HL-60 (cell line): Measurements from ENCODE around the gene SLC45A1.

ENCODE experiments used
- DNase-seq, 2 experiments: peaks; one replicate each; pipeline ENCODE4 v3.0.0-alpha.2; 2010 to 2020; ENCODE audit warnings: low read depth in 1 of 2, low spot score in 1 of 2
- H3K27ac ChIP-seq: fragments of 250-450 bp; sonication (Bioruptor Pico); replicated peaks from 2 replicates; pipeline ENCODE4 v1.5.1; 2020; ENCODE audit warnings: mild to moderate bottlenecking, moderate library complexity
- H3K27me3 ChIP-seq: fragments of 250-450 bp; sonication (Bioruptor Pico); 2 replicates; pipeline ENCODE4 v1.5.1; 2021; ENCODE audit warnings: mild to moderate bottlenecking, moderate library complexity; ENCODE audit not compliant: insufficient read depth, poor library complexity, severe bottlenecking
- H3K4me3 ChIP-seq: replicated peaks from 2 replicates; pipeline ENCODE4 v1.5.1; 2011; ENCODE audit warnings: mild to moderate bottlenecking, control low read depth, low read length; ENCODE audit not compliant: insufficient read depth
- GABPA ChIP-seq: IDR thresholded peaks from 2 replicates; pipeline ENCODE4 v1.6.1; 2012; ENCODE audit warnings: low read depth
- POLR2AphosphoS5 ChIP-seq: IDR thresholded peaks from 2 replicates; pipeline ENCODE4 v1.6.1; 2012; ENCODE audit warnings: low read depth
- SPI1 ChIP-seq: IDR thresholded peaks from 2 replicates; pipeline ENCODE4 v1.6.1; 2012; ENCODE audit warnings: low read depth, mild to moderate bottlenecking, borderline replicate concordance
- TF ChIP-seq, protein P1 (sequence below): IDR thresholded peaks from 2 replicates; pipeline ENCODE4 v1.6.1; 2012; ENCODE audit warnings: low read depth; ENCODE audit not compliant: insufficient replicate concordance
- TF ChIP-seq, protein P2 (sequence below): IDR thresholded peaks from one replicate; pipeline ENCODE4 v1.5.1; 2011; ENCODE audit warnings: low read length, control low read depth, inconsistent platforms; ENCODE audit not compliant: insufficient read depth

SLC45A1 gene

DNA sequence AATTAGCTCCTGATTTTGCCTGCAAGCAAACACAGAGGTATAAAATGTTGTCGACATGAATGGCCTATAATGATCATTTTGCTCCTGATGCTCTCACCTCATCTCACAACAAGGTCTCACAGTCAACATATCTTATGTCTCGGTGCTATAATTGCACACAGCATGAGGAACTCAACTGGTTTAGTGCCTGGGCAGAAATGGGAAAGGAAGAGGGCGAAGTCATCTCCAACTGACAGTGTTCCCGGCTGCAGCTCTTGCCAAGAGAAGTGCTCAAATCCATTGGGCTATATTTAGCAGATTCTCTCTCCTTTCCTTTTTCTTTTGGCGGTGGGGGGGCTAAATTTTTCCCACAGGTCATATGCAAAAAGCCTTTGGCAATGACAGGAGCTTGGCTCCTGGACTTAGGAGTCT is 53.0 kb downstream of the SLC45A1 start:
- TF ChIP-seq, protein P1, sequence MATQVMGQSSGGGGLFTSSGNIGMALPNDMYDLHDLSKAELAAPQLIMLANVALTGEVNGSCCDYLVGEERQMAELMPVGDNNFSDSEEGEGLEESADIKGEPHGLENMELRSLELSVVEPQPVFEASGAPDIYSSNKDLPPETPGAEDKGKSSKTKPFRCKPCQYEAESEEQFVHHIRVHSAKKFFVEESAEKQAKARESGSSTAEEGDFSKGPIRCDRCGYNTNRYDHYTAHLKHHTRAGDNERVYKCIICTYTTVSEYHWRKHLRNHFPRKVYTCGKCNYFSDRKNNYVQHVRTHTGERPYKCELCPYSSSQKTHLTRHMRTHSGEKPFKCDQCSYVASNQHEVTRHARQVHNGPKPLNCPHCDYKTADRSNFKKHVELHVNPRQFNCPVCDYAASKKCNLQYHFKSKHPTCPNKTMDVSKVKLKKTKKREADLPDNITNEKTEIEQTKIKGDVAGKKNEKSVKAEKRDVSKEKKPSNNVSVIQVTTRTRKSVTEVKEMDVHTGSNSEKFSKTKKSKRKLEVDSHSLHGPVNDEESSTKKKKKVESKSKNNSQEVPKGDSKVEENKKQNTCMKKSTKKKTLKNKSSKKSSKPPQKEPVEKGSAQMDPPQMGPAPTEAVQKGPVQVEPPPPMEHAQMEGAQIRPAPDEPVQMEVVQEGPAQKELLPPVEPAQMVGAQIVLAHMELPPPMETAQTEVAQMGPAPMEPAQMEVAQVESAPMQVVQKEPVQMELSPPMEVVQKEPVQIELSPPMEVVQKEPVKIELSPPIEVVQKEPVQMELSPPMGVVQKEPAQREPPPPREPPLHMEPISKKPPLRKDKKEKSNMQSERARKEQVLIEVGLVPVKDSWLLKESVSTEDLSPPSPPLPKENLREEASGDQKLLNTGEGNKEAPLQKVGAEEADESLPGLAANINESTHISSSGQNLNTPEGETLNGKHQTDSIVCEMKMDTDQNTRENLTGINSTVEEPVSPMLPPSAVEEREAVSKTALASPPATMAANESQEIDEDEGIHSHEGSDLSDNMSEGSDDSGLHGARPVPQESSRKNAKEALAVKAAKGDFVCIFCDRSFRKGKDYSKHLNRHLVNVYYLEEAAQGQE: no peak
- TF ChIP-seq SPI1: no peak
- TF ChIP-seq GABPA: no peak
- TF ChIP-seq, protein P2, sequence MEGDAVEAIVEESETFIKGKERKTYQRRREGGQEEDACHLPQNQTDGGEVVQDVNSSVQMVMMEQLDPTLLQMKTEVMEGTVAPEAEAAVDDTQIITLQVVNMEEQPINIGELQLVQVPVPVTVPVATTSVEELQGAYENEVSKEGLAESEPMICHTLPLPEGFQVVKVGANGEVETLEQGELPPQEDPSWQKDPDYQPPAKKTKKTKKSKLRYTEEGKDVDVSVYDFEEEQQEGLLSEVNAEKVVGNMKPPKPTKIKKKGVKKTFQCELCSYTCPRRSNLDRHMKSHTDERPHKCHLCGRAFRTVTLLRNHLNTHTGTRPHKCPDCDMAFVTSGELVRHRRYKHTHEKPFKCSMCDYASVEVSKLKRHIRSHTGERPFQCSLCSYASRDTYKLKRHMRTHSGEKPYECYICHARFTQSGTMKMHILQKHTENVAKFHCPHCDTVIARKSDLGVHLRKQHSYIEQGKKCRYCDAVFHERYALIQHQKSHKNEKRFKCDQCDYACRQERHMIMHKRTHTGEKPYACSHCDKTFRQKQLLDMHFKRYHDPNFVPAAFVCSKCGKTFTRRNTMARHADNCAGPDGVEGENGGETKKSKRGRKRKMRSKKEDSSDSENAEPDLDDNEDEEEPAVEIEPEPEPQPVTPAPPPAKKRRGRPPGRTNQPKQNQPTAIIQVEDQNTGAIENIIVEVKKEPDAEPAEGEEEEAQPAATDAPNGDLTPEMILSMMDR: no peak
- TF ChIP-seq POLR2AphosphoS5: no peak
- Histone ChIP-seq H3K27me3 (no peaks in the 10 kb centered on the region), H3K4me3 (no peak overlapping the region), H3K27ac (no peak overlapping the region)
- DNase-seq: no peak

DNA sequence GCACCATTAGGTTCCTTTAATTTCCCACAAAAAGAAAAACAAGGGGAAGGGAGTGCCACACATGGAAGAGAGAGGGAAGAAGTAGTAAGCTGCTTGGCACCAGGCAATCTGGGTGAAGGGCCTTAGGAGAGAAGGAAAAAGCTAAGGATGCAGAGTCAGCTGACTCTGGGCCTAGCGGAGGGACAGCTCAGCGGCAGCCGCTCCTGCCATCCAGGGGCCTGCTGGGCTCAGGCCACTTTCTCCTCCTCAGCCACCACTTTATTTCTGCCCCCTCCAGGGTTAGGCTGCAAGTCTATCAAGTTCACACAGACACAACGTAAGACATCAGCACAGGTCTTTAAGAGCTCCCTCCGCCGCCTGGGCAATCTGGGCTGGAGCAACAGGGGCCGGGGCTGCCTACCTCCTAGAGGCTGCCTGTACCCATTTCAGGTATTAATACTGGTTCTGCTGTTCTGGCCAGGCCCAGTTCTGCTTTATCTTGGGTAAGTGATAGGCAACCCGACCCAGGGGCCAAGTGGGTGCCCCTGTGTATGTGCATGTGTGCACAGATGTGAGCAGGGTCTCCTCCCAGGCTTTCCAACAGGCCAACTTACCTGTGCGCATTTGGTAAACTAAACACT is 53.6 kb downstream of the SLC45A1 start:
- no peak for DNase-seq
- Histone ChIP-seq H3K27ac (no peak overlapping the region), H3K27me3 (no peaks in the 10 kb centered on the region)

DNA sequence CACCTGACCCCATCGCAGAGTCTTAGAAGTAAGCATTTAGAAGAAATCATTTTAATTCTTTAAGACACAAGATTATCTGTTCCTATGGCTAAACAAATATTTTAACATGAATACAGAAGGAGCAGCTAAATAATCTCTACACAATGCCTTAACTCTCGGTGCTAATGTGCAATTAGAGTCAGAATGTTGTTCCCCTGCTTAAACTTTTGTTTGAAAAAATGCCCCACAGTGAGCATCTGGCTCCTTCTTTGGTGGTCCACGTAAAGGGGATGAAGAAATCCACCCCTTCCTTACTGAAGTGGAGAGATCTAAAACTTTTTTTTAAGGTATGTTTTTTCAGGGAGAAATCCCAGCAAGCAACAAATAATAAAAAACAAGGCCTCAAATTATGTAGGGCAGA is 55.2 kb downstream of the SLC45A1 start:
- Histone ChIP-seq H3K27me3 (no peaks in the 10 kb centered on the region), H3K4me3 (no peak overlapping the region), H3K27ac (no peak overlapping the region)
- no peak for DNase-seq
- TF ChIP-seq, protein P1: no peak
- TF ChIP-seq, protein P2: no peak
- no peak for TF ChIP-seq GABPA
- no peak for TF ChIP-seq POLR2AphosphoS5
- TF ChIP-seq SPI1: no peak

More for the DNA sequence above, 53.6 kb downstream of the SLC45A1 start:
- no peak overlapping the region for H3K4me3 ChIP-seq
- TF ChIP-seq SPI1: no peak
- TF ChIP-seq, protein P2: no peak
- no peak for TF ChIP-seq GABPA
- TF ChIP-seq, protein P1: no peak
